ENCODE results near the gene AADACL3. TPM values are rescaled to one million over a fixed set of nuclear protein-coding genes. Genes with fewer than 3 reads are reported as not detected.

The AADACL3 gene
- total RNA-seq, 1 donor from 2014 or later: 0.05 TPM

- Histone ChIP-seq H3K36me3 (ENCODE audit: insufficient read depth, low read length) (no peaks in the 10 kb centered on the region), H3K27ac (ENCODE audit: low read depth, low read length) (no peak overlapping the region), H3K9me3 (ENCODE audit: insufficient read depth, low read depth, low read length) (peaks cover 3% of the 10 kb centered on the region), H3K4me1 (ENCODE audit: insufficient read depth, low read length) (no peaks in the 10 kb centered on the region), H3K4me2 (ENCODE audit: low read length) (no peak overlapping the region), H3K79me2 (ENCODE audit: insufficient read depth, low read length) (no peaks in the 10 kb centered on the region), H3K4me3 (ENCODE audit: insufficient read depth, low read depth, low read length) (no peak overlapping the region), H3K9ac (ENCODE audit: low read length) (no peak overlapping the region), H3K27me3 (ENCODE audit: insufficient read depth, low read length) (no peaks in the 10 kb centered on the region), H4K20me1 (ENCODE audit: insufficient read depth, low read length) (no peaks in the 10 kb centered on the region), H2AFZ (ENCODE audit: low read depth, low read length) (no peak overlapping the region)
- Mint-ChIP-seq H3K4me1 (ENCODE audit: low read depth, unreplicated experiment) (no peaks in the 10 kb centered on the region), H3K36me3 (ENCODE audit: low read depth, unreplicated experiment) (no peaks in the 10 kb centered on the region), H3K9me3 (ENCODE audit: unreplicated experiment) (no peaks in the 10 kb centered on the region), H3K4me3 (ENCODE audit: unreplicated experiment) (no peak overlapping the region), H3K27ac (ENCODE audit: unreplicated experiment) (no peak overlapping the region), H3K27me3 (ENCODE audit: low read depth, unreplicated experiment) (peaks cover 37% of the 10 kb centered on the region)
- no peak for DNase-seq (ENCODE audit: low read depth)
- no peak for FAIRE-seq
- TF ChIP-seq CTCF (IDR thresholded peaks at IDR 0.05; ENCODE audit: insufficient read depth, low read depth, low read length) (no peak), EZH2 (IDR thresholded peaks at IDR 0.05; ENCODE audit: insufficient read depth, low read length) (no peak)
Measured at GRCh38 chr1:12761781-12762180, 45.9 kb downstream of the AADACL3 start.

GRCh38 chr1:12762766-12763165, 46.9 kb downstream of the AADACL3 start:
- Mint-ChIP-seq H3K36me3 (ENCODE audit: low read depth, unreplicated experiment) (no peaks in the 10 kb centered on the region), H3K9me3 (ENCODE audit: unreplicated experiment) (peaks cover 3% of the 10 kb centered on the region), H3K27ac (ENCODE audit: unreplicated experiment) (no peak overlapping the region), H3K4me1 (ENCODE audit: low read depth, unreplicated experiment) (no peaks in the 10 kb centered on the region), H3K4me3 (ENCODE audit: unreplicated experiment) (no peak overlapping the region), H3K27me3 (ENCODE audit: low read depth, unreplicated experiment) (peaks cover 32% of the 10 kb centered on the region)
- Histone ChIP-seq H3K9ac (ENCODE audit: low read length) (no peak overlapping the region), H3K36me3 (ENCODE audit: insufficient read depth, low read length) (no peaks in the 10 kb centered on the region), H3K79me2 (ENCODE audit: insufficient read depth, low read length) (no peaks in the 10 kb centered on the region), H3K4me1 (ENCODE audit: insufficient read depth, low read length) (no peaks in the 10 kb centered on the region), H3K4me3 (ENCODE audit: insufficient read depth, low read depth, low read length) (no peak overlapping the region), H4K20me1 (ENCODE audit: insufficient read depth, low read length) (no peaks in the 10 kb centered on the region), H3K27ac (ENCODE audit: low read depth, low read length) (no peak overlapping the region), H3K27me3 (ENCODE audit: insufficient read depth, low read length) (no peaks in the 10 kb centered on the region), H2AFZ (ENCODE audit: low read depth, low read length) (no peak overlapping the region), H3K4me2 (ENCODE audit: low read length) (no peak overlapping the region), H3K9me3 (ENCODE audit: insufficient read depth, low read depth, low read length) (peaks cover 3% of the 10 kb centered on the region)
- no peak for DNase-seq (ENCODE audit: low read depth)
- FAIRE-seq: no peak
- TF ChIP-seq CTCF (IDR thresholded peaks at IDR 0.05; ENCODE audit: insufficient read depth, low read depth, low read length): no peak
- TF ChIP-seq EZH2 (IDR thresholded peaks at IDR 0.05; ENCODE audit: insufficient read depth, low read length): no peak

- Histone ChIP-seq H4K20me1 (ENCODE audit: insufficient read depth, low read length) (no peaks in the 10 kb centered on the region), H3K27ac (ENCODE audit: low read depth, low read length) (no peak overlapping the region), H3K36me3 (ENCODE audit: insufficient read depth, low read length) (no peaks in the 10 kb centered on the region), H3K4me2 (ENCODE audit: low read length) (no peak overlapping the region), H3K4me1 (ENCODE audit: insufficient read depth, low read length) (no peaks in the 10 kb centered on the region), H3K9ac (ENCODE audit: low read length) (no peak overlapping the region), H3K4me3 (ENCODE audit: insufficient read depth, low read depth, low read length) (no peak overlapping the region), H2AFZ (ENCODE audit: low read depth, low read length) (no peak overlapping the region), H3K9me3 (ENCODE audit: insufficient read depth, low read depth, low read length) (peaks cover 6% of the 10 kb centered on the region), H3K79me2 (ENCODE audit: insufficient read depth, low read length) (no peaks in the 10 kb centered on the region), H3K27me3 (ENCODE audit: insufficient read depth, low read length) (no peaks in the 10 kb centered on the region)
- no peak for DNase-seq (ENCODE audit: low read depth)
- Mint-ChIP-seq H3K4me3 (ENCODE audit: unreplicated experiment) (no peak overlapping the region), H3K27ac (ENCODE audit: unreplicated experiment) (no peak overlapping the region), H3K4me1 (ENCODE audit: low read depth, unreplicated experiment) (no peaks in the 10 kb centered on the region), H3K9me3 (ENCODE audit: unreplicated experiment) (peaks cover 3% of the 10 kb centered on the region), H3K36me3 (ENCODE audit: low read depth, unreplicated experiment) (no peaks in the 10 kb centered on the region), H3K27me3 (ENCODE audit: low read depth, unreplicated experiment) (peaks cover 27% of the 10 kb centered on the region)
- no peak for TF ChIP-seq CTCF (IDR thresholded peaks at IDR 0.05; ENCODE audit: insufficient read depth, low read depth, low read length)
- no peak for TF ChIP-seq EZH2 (IDR thresholded peaks at IDR 0.05; ENCODE audit: insufficient read depth, low read length)
- FAIRE-seq: no peak
Measured at GRCh38 chr1:12763479-12763878, 47.6 kb downstream of the AADACL3 start.

All from astrocyte (in vitro differentiated cells and primary cell).